Stimulated activated CD8-positive, alpha-beta memory T cell treated with anti-CD3 and anti-CD28 coated beads, Interleukin-4, amount 100 ng/mL, for 4 hours (primary cell): ENCODE results near the gene FRY.

Experiments used
- DNase-seq, 2 donors: peaks; one replicate each; pipeline ENCODE4 v3.0.0-alpha.2; 2020; ENCODE audit warnings: low read depth in 2 of 2, low spot score in 1 of 2

FRY gene

GRCh38 chr13:32126278-32126677 lies 94.7 kb downstream of the FRY start:
- DNase-seq = no peak

- no peak for DNase-seq
These were observed 95.2 kb downstream of the FRY start for GRCh38 chr13:32126756-32127155.

- no peak for DNase-seq
These were observed 96.1 kb downstream of the FRY start for GRCh38 chr13:32127691-32128090.

- no peak for DNase-seq
These were observed 102.9 kb downstream of the FRY start for GRCh38 chr13:32134241-32135055.

- DNase-seq = no peak
These were observed 103.4 kb downstream of the FRY start for GRCh38 chr13:32135056-32135390.

GRCh38 chr13:32135655-32136054 lies 104.1 kb downstream of the FRY start:
- no peak for DNase-seq

- no peak for DNase-seq
These were observed 104.5 kb downstream of the FRY start for GRCh38 chr13:32136061-32136460.

- DNase-seq = no peak
These were observed 105.1 kb downstream of the FRY start for GRCh38 chr13:32136716-32137115.

GRCh38 chr13:32139251-32139650 lies 107.7 kb downstream of the FRY start:
- no peak for DNase-seq

GRCh38 chr13:32140109-32140508 lies 108.5 kb downstream of the FRY start:
- DNase-seq = no peak

GRCh38 chr13:32141462-32141861 lies 109.9 kb downstream of the FRY start:
- DNase-seq = no peak

GRCh38 chr13:32142115-32142514 lies 110.5 kb downstream of the FRY start:
- no peak for DNase-seq

- DNase-seq = no peak
These were observed 111.4 kb downstream of the FRY start for GRCh38 chr13:32142956-32143375.

- no peak for DNase-seq
These were observed 115.6 kb downstream of the FRY start for GRCh38 chr13:32147193-32147592.

GRCh38 chr13:32147976-32148375 lies 116.4 kb downstream of the FRY start:
- DNase-seq = no peak

GRCh38 chr13:32150239-32150638 lies 118.7 kb downstream of the FRY start:
- no peak for DNase-seq

GRCh38 chr13:32150794-32151193 lies 119.2 kb downstream of the FRY start:
- DNase-seq = no peak

GRCh38 chr13:32151240-32151639 lies 119.7 kb downstream of the FRY start:
- no peak for DNase-seq

- DNase-seq = no peak
These were observed 121.5 kb downstream of the FRY start for GRCh38 chr13:32153056-32153455.

- no peak for DNase-seq
These were observed 127.7 kb downstream of the FRY start for GRCh38 chr13:32159137-32159869.

- no peak for DNase-seq
These were observed 130.9 kb downstream of the FRY start for GRCh38 chr13:32162395-32163005.

GRCh38 chr13:32164622-32165268 lies 133.2 kb downstream of the FRY start:
- DNase-seq = no peak
